OCI-LY7 (cell line): Measurements from ENCODE around the gene SPTBN2. TPM values are rescaled to one million over a fixed set of nuclear protein-coding genes. Genes with fewer than 3 reads are reported as not detected.

ENCODE experiments used
- BruUV-seq: library from RNA; stranded (reverse); fragments of 400-500 nt; replicated peaks from 2 replicates; lab custom pipeline; 2021; lab: Mats Ljungman, UMichigan
- CTCF ChIA-PET: fragments of 300-600 bp; sonication (Branson Sonifier 250); formaldehyde crosslinking; loops from one replicate; lab custom pipeline; 2022; ENCODE audit warnings: antibody characterized with exemption; ENCODE audit not compliant: unreplicated experiment; lab: Charles Lee
- POLR2A ChIA-PET: fragments of 300-600 bp; sonication (Branson Sonifier 250); formaldehyde crosslinking; loops from one replicate; lab custom pipeline; 2022; ENCODE audit warnings: antibody characterized with exemption; lab: Charles Lee
- DNase-seq: peaks from one replicate; pipeline ENCODE4 v3.0.0-alpha.2; 2015; ENCODE audit warnings: low spot score
- H2AFZ ChIP-seq: fragments of 200-600 bp; sonication (generic), shearing (Covaris generic); 2 replicates; pipeline ENCODE4 v1.6.1; 2014; ENCODE audit warnings: mild to moderate bottlenecking, antibody characterized with exemption, low read length, moderate library complexity
- H3K27ac ChIP-seq: fragments of 200-600 bp; sonication (generic); 2 replicates; pipeline ENCODE4 v1.5.1; 2014; ENCODE audit warnings: mixed run types, low read depth, mild to moderate bottlenecking, moderate library complexity, low read length, inconsistent platforms; ENCODE audit not compliant: poor library complexity, severe bottlenecking
- H3K36me3 ChIP-seq: fragments of 200-600 bp; sonication (generic); 2 replicates; pipeline ENCODE4 v1.6.1; 2014; ENCODE audit warnings: mild to moderate bottlenecking, antibody characterized with exemption, low read length, moderate library complexity, mixed read lengths; ENCODE audit not compliant: insufficient read depth
- H3K4me1 ChIP-seq: fragments of 200-600 bp; sonication (generic); 2 replicates; pipeline ENCODE4 v1.5.1; 2014; ENCODE audit warnings: mild to moderate bottlenecking, low read length; ENCODE audit not compliant: insufficient read depth, poor library complexity, severe bottlenecking
- H3K4me2 ChIP-seq: fragments of 200-600 bp; sonication (generic); 2 replicates; pipeline ENCODE4 v1.6.1; 2014; ENCODE audit warnings: mild to moderate bottlenecking, low read length
- H3K4me3 ChIP-seq: fragments of 200-600 bp; sonication (generic); 2 replicates; pipeline ENCODE4 v1.5.1; 2014; ENCODE audit warnings: mild to moderate bottlenecking, low read depth, low read length; ENCODE audit not compliant: poor library complexity, severe bottlenecking
- H3K79me2 ChIP-seq: fragments of 200-600 bp; sonication (generic); 2 replicates; pipeline ENCODE4 v1.6.1; 2016; ENCODE audit warnings: low read depth, mild to moderate bottlenecking, low read length, moderate library complexity, mixed read lengths; ENCODE audit not compliant: insufficient read depth
- H3K9me2 ChIP-seq: fragments of 200-600 bp; sonication (generic); 2 replicates; pipeline ENCODE4 v1.6.1; 2016; ENCODE audit warnings: mild to moderate bottlenecking, low read length, mixed read lengths; ENCODE audit not compliant: insufficient read depth
- H3K9me3 ChIP-seq: fragments of 200-600 bp; sonication (generic); 2 replicates; pipeline ENCODE4 v1.6.1; 2014; ENCODE audit warnings: mild to moderate bottlenecking, mixed run types, low read length, mixed read lengths
- H4K20me1 ChIP-seq: fragments of 200-600 bp; sonication (generic); 2 replicates; pipeline ENCODE4 v1.6.1; 2014; ENCODE audit warnings: mild to moderate bottlenecking, antibody characterized with exemption, low read length, moderate library complexity, mixed read lengths; ENCODE audit not compliant: insufficient read depth
- EZH2phosphoT487 ChIP-seq: fragments of 200-600 bp; sonication (generic); IDR thresholded peaks from 2 replicates; pipeline ENCODE4 v1.6.1; 2018; ENCODE audit warnings: low read depth, borderline replicate concordance, mild to moderate bottlenecking, mixed run types, antibody characterized with exemption, low read length, moderate library complexity, mixed read lengths
- intact Hi-C: fragments of 100-400 bp; cut with micrococcal nuclease; formaldehyde crosslinking; loops from one replicate; pipeline ENCODE4 v1.10.0; 2022; ENCODE audit not compliant: unreplicated experiment
- total RNA-seq, 2 experiments: library from RNA; depleted of rRNA in 1 of 2; stranded (reverse); fragments of >200 nt in 1 of 2; shearing (Covaris generic) in 1 of 2; gene quantifications; 2 replicates each; pipeline ENCODE4 v1.2.3, GENCODE V29; 2014 to 2022
- TF ChIP-seq, protein P1 (sequence below): fragments of 200-600 bp; sonication (generic); conservative IDR thresholded peaks from 2 replicates; pipeline ENCODE4 v1.5.1; 2014; ENCODE audit warnings: mild to moderate bottlenecking, antibody characterized with exemption, low read length, moderate library complexity, mixed read lengths

SPTBN2 gene
- total RNA-seq, 2 experiments from 2014 or later: 16.2 to 25.2 TPM

DNA sequence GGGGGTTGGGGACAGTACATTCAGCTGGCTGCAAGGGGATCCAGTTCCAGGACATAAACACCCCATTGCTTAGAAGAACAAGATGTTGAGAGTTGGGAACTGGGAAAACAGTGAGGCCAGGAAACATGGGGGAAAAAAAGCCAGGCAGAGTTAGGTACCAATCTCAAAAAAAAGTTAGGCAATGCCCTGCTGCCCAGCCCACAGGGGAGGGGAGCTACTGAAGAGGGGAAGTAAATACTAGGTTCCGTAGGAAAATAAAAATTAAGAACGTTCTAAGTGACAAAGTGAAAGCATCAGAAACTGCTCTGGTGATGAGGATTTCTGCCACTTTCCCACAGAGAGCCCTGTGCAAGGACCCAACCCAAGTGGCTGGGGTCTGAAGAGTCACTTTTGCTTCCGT is 12.0 kb downstream of the SPTBN2 start:
- Histone ChIP-seq H2AFZ (no peak overlapping the region), H3K9me3 (no peaks in the 10 kb centered on the region), H3K79me2 (no peaks in the 10 kb centered on the region), H3K36me3 (no peaks in the 10 kb centered on the region), H3K4me1 (no peaks in the 10 kb centered on the region), H3K9me2 (no peaks in the 10 kb centered on the region), H3K27ac (no peak overlapping the region), H3K4me3 (no peak overlapping the region), H3K4me2 (no peak overlapping the region), H4K20me1 (no peaks in the 10 kb centered on the region)
- DNase-seq: no peak
- POLR2A ChIA-PET: no interaction called here
- BruUV-seq: no TSS peak
- TF ChIP-seq, protein P1, sequence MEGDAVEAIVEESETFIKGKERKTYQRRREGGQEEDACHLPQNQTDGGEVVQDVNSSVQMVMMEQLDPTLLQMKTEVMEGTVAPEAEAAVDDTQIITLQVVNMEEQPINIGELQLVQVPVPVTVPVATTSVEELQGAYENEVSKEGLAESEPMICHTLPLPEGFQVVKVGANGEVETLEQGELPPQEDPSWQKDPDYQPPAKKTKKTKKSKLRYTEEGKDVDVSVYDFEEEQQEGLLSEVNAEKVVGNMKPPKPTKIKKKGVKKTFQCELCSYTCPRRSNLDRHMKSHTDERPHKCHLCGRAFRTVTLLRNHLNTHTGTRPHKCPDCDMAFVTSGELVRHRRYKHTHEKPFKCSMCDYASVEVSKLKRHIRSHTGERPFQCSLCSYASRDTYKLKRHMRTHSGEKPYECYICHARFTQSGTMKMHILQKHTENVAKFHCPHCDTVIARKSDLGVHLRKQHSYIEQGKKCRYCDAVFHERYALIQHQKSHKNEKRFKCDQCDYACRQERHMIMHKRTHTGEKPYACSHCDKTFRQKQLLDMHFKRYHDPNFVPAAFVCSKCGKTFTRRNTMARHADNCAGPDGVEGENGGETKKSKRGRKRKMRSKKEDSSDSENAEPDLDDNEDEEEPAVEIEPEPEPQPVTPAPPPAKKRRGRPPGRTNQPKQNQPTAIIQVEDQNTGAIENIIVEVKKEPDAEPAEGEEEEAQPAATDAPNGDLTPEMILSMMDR: no peak
- TF ChIP-seq EZH2phosphoT487: no peak
- intact Hi-C loops: no loop called here
- CTCF ChIA-PET: no interaction called here

GRCh38 chr11:66715346-66716085 is 13.5 kb downstream of the SPTBN2 start:
- CTCF ChIA-PET: no interaction called here

More at GRCh38 chr11:66715346-66716085, 13.5 kb downstream of the SPTBN2 start:
- Histone ChIP-seq H3K4me2 (no peak overlapping the region), H2AFZ (no peak overlapping the region), H4K20me1 (no peaks in the 10 kb centered on the region), H3K36me3 (no peaks in the 10 kb centered on the region), H3K79me2 (no peaks in the 10 kb centered on the region), H3K4me3 (no peak overlapping the region), H3K4me1 (no peaks in the 10 kb centered on the region), H3K27ac (no peak overlapping the region), H3K9me3 (no peaks in the 10 kb centered on the region), H3K9me2 (no peaks in the 10 kb centered on the region)
- intact Hi-C loops: no loop called here
- POLR2A ChIA-PET: no interaction called here
- BruUV-seq: no TSS peak
- no peak for DNase-seq
- no peak for TF ChIP-seq EZH2phosphoT487
- TF ChIP-seq, protein P1: no peak
